HepG2 (cell line): ENCODE measurements around the gene ZNF786. TPM values are rescaled to one million over a fixed set of nuclear protein-coding genes. Genes with fewer than 3 reads are reported as not detected.

Source experiments
- ATAC-seq: fragments of 200-7000 bp; cut with Tn5 transposase; 3 replicates; pipeline ENCODE4 v1.9.1; 2020; ENCODE audit warnings: mild to moderate bottlenecking, moderate library complexity
- BruUV-seq: library from RNA; stranded (reverse); fragments of 400-500 nt; replicated peaks from 2 replicates; lab custom pipeline; 2021; lab: Mats Ljungman, UMichigan
- CTCF ChIA-PET: fragments of 300-600 bp; formaldehyde crosslinking; extraction: SDS; loops from one replicate; lab custom pipeline; 2021; ENCODE audit warnings: low total read pairs, inconsistent platforms, low intra/inter-chr PET ratio; lab: Yijun Ruan, JAX
- POLR2A ChIA-PET: fragments of 350-600 bp; sonication (Branson Sonifier 250); formaldehyde crosslinking; loops from one replicate; lab custom pipeline; 2020; ENCODE audit warnings: antibody characterized with exemption, inconsistent platforms; lab: Yijun Ruan, JAX
- DNase-seq: peaks from one replicate; pipeline ENCODE4 v3.0.0-alpha.2; 2015; ENCODE audit warnings: low spot score
- FAIRE-seq: peaks from 3 replicates; lab custom pipeline; 2011; peaks lifted over from hg19 to GRCh38; lab: Jason Lieb, UNC
- H2AFZ ChIP-seq: one replicate; pipeline ENCODE4 v1.6.1; 2011; ENCODE audit warnings: low read length, inconsistent platforms
- H3K27ac ChIP-seq: fragments of 300-600 bp; 3 replicates; pipeline ENCODE4 v1.8.0; 2011; ENCODE audit warnings: mixed run types, mild to moderate bottlenecking, mixed read lengths, low read length, inconsistent platforms; ENCODE audit not compliant: insufficient read depth; ENCODE audit errors: extremely low read length
- H3K27me3 ChIP-seq, 2 experiments: fragments of 200-600 bp in 1 of 2; 2 replicates in 1 of 2; 3 replicates in 1 of 2; pipeline versions ENCODE4 v1.6.0 to v1.8.0; 2011; ENCODE audit warnings: low read length in 2 of 2, mild to moderate bottlenecking in 2 of 2, moderate library complexity in 2 of 2, inconsistent platforms in 1 of 2; ENCODE audit not compliant: insufficient read depth in 2 of 2, control insufficient read depth in 1 of 2
- H3K36me3 ChIP-seq, 2 experiments: fragments of 200-600 bp in 1 of 2; replicated peaks in 1 of 2; 2 replicates in 1 of 2; 3 replicates in 1 of 2; pipeline versions ENCODE4 v1.5.1 to v1.8.0; 2011; ENCODE audit warnings: low read length in 2 of 2, inconsistent platforms in 1 of 2; ENCODE audit not compliant: insufficient read depth in 2 of 2, control insufficient read depth in 1 of 2
- H3K4me1 ChIP-seq: 2 replicates; pipeline ENCODE4 v1.5.1; 2012; ENCODE audit warnings: low read length, inconsistent platforms; ENCODE audit not compliant: insufficient read depth
- H3K4me2 ChIP-seq: 2 replicates; pipeline ENCODE4 v1.6.0; 2011; ENCODE audit warnings: low read depth, low read length, inconsistent platforms
- H3K4me3 ChIP-seq, 3 experiments: fragments of 200-600 bp in 1 of 3; sonication (generic), shearing (Covaris generic) in 1 of 3; replicated peaks in 1 of 3; 2 replicates each; pipeline ENCODE4 v1.5.1; 2011 to 2016; ENCODE audit warnings: low read length in 3 of 3, inconsistent platforms in 2 of 3, low read depth in 2 of 3, mild to moderate bottlenecking in 2 of 3, control low read depth in 1 of 3, mixed read lengths in 1 of 3; ENCODE audit not compliant: insufficient read depth in 1 of 3
- H3K79me2 ChIP-seq: one replicate; pipeline ENCODE4 v1.6.1; 2011; ENCODE audit warnings: low read length, inconsistent platforms; ENCODE audit not compliant: insufficient read depth
- H3K9ac ChIP-seq: 2 replicates; pipeline ENCODE4 v1.6.0; 2011; ENCODE audit warnings: mild to moderate bottlenecking, low read depth, low read length, inconsistent platforms; ENCODE audit not compliant: insufficient read depth
- H3K9me3 ChIP-seq: 2 replicates; pipeline ENCODE4 v1.5.1; 2012; ENCODE audit warnings: mild to moderate bottlenecking, low read length
- H4K20me1 ChIP-seq: 2 replicates; pipeline ENCODE4 v1.6.0; 2011; ENCODE audit warnings: inconsistent platforms, mild to moderate bottlenecking, low read length, moderate library complexity; ENCODE audit not compliant: insufficient read depth
- AGO1 ChIP-seq: fragments of 200-400 bp; formaldehyde crosslinking; IDR thresholded peaks from 2 replicates; pipeline ENCODE4 v1.6.1; 2017; ENCODE audit warnings: mild to moderate bottlenecking, low read depth, low read length, moderate library complexity; ENCODE audit not compliant: poor library complexity, severe bottlenecking
- FOXO1 ChIP-seq: sonication (generic); formaldehyde crosslinking; IDR thresholded peaks from 2 replicates; pipeline ENCODE4 v1.4.0; 2020; ENCODE audit warnings: missing genetic modification reagents
- NBN ChIP-seq: fragments of 450-650 bp; conservative IDR thresholded peaks from 2 replicates; pipeline ENCODE4 v1.6.1; 2017
- NONO ChIP-seq, 2 experiments: fragments of 450-650 bp in 1 of 2; sonication (generic) in 1 of 2; formaldehyde crosslinking in 1 of 2; IDR thresholded peaks in 1 of 2; conservative IDR thresholded peaks in 1 of 2; 2 replicates each; pipeline versions ENCODE4 v1.6.1 to v1.8.0; 2017 to 2022; ENCODE audit warnings: mild to moderate bottlenecking in 1 of 2, missing genetic modification reagents in 1 of 2, moderate library complexity in 1 of 2
- PCBP2 ChIP-seq: fragments of 200-400 bp; formaldehyde crosslinking; optimal IDR thresholded peaks from 2 replicates; pipeline ENCODE3; 2018; ENCODE audit warnings: low read length, low read depth; ENCODE audit not compliant: poor library complexity, severe bottlenecking
- RELA ChIP-seq: sonication (generic); formaldehyde crosslinking; IDR thresholded peaks from 2 replicates; pipeline ENCODE4 v1.4.0; 2020; ENCODE audit warnings: missing genetic modification reagents
- SMC3 ChIP-seq: IDR thresholded peaks from 2 replicates; pipeline ENCODE4 v1.6.1; 2011; ENCODE audit warnings: low read length, improper control_type of control experiment
- SNAPC4 ChIP-seq: sonication (generic); formaldehyde crosslinking; IDR thresholded peaks from 2 replicates; pipeline ENCODE4 v1.4.0; 2020; ENCODE audit warnings: mild to moderate bottlenecking, missing genetic modification reagents
- SP1 ChIP-seq, 2 experiments: fragments of 450-650 bp in 1 of 2; sonication (generic) in 1 of 2; formaldehyde crosslinking in 1 of 2; IDR thresholded peaks; 2 replicates each; pipeline versions ENCODE4 v1.4.0 to v1.6.1; 2016 to 2020; ENCODE audit warnings: missing genetic modification reagents in 1 of 2
- SUZ12 ChIP-seq: fragments of 150-350 bp; IDR thresholded peaks from 2 replicates; pipeline ENCODE4 v1.6.1; 2014; ENCODE audit warnings: low read depth, low read length
- TCF7L2 ChIP-seq: IDR thresholded peaks from 2 replicates; pipeline ENCODE4 v1.6.1; 2011; ENCODE audit warnings: mild to moderate bottlenecking, low read depth, low read length, moderate library complexity
- ZNF329 ChIP-seq: sonication (generic); formaldehyde crosslinking; IDR thresholded peaks from 2 replicates; pipeline ENCODE4 v1.9.0; 2021; ENCODE audit warnings: low read depth, mild to moderate bottlenecking, missing genetic modification reagents
- ZNF720 ChIP-seq: sonication (generic); formaldehyde crosslinking; IDR thresholded peaks from 2 replicates; pipeline ENCODE4 v1.4.0; 2020; ENCODE audit warnings: missing genetic modification reagents
- WGBS: methylation state at CpG from one replicate; pipeline ENCODE4 v1.1.6; 2017; ENCODE audit warnings: low lambda C conversion rate; 5-methylcytosine and 5-hydroxymethylcytosine counted together
- in situ Hi-C: cut with HindIII; loops from 2 replicates; pipeline ENCODE4 v1.10.0; 2017; ENCODE audit warnings: low pct_unique_long_range_greater_than_20kb; ENCODE audit not compliant: extremely low pct_ligation_motif_present
- intact Hi-C: fragments of 100-400 bp; cut with micrococcal nuclease; formaldehyde crosslinking; loops from one replicate; pipeline ENCODE4 v1.10.0; 2022; ENCODE audit not compliant: unreplicated experiment
- polyA plus RNA-seq, 8 experiments: library from polyadenylated mRNA; depleted of rRNA in 3 of 8; stranded (reverse) in 7 of 8; unstranded in 1 of 8; fragments of >200 nt; fragmentation: Illumina TruSeq in 4 of 8; extraction: Trizol in 4 of 8; gene quantifications; 2 replicates each; pipeline versions ENCODE4 v1.2.1 to v1.2.3, GENCODE V29; 2011 to 2016; ENCODE audit warnings: low read depth in 4 of 8, missing spikeins in 1 of 8, mixed read lengths in 1 of 8; ENCODE audit not compliant: insufficient read depth in 1 of 8
- total RNA-seq, 5 experiments: library from RNA; depleted of rRNA; stranded (reverse); fragments of >200 nt; fragmentation: Illumina TruSeq; extraction: Trizol; gene quantifications; 2 replicates each; pipeline ENCODE4 v1.2.3, GENCODE V29; 2016; ENCODE audit warnings: low read depth in 1 of 5

Gene ZNF786
- total and polyA plus RNA-seq, 2 of the 13 experiments (the other 11 are each of a cell fraction or from before 2014, with no cell fraction given): 2.0 to 4.0 TPM

GRCh38 chr7:149133028-149133710, 42.7 kb upstream of the ZNF786 start:
- no peak overlapping the region for H3K27ac ChIP-seq
- intact Hi-C loops: no loop called here
- DNase-seq (no peak), FAIRE-seq (no peak), ATAC-seq (no peak)
- H3K9me3 ChIP-seq: peaks cover 13% of the 10 kb centered on the region
- no peak overlapping the region for H2AFZ ChIP-seq
- ChIA-PET POLR2A (no interaction called here), CTCF (no interaction called here)
- no peak overlapping the region for H3K4me2 ChIP-seq
- H4K20me1 ChIP-seq: no peaks in the 10 kb centered on the region
- no peaks in the 10 kb centered on the region for H3K27me3 ChIP-seq
- no peak overlapping the region for H3K4me3 ChIP-seq
- WGBS: 97% methylated on average over 2 of the region's 2 CpGs
- peaks cover 3% of the 10 kb centered on the region for H3K79me2 ChIP-seq
- no peak overlapping the region for H3K9ac ChIP-seq
- TF ChIP-seq TCF7L2 (no peak), PCBP2 (no peak), SNAPC4 (no peak), ZNF720 (no peak), FOXO1 (CRISPR knock-in tag) (no peak), SMC3 (no peak), NBN (no peak), AGO1 (no peak), SP1 (IDR thresholded peaks at IDR 0.05) (no peak), SP1 (CRISPR knock-in tag; IDR thresholded peaks at IDR 0.05) (no peak), NONO (IDR thresholded peaks at IDR 0.05) (no peak), NONO (CRISPR knock-in tag; conservative IDR thresholded peaks at IDR 0.05) (no peak), RELA (CRISPR knock-in tag) (no peak), SUZ12 (no peak), ZNF329 (CRISPR knock-in tag) (no peak)
- in situ Hi-C loops: no loop called here
- peaks cover 3% of the 10 kb centered on the region for H3K4me1 ChIP-seq
- peaks cover 0 to 19% of the 10 kb centered on the region in 2 experiments; a peak in 2 of 5 replicates for H3K36me3 ChIP-seq
- no TSS peak for BruUV-seq
